ENCODE measurements around the gene CNTNAP4.

The CNTNAP4 gene

DNA sequence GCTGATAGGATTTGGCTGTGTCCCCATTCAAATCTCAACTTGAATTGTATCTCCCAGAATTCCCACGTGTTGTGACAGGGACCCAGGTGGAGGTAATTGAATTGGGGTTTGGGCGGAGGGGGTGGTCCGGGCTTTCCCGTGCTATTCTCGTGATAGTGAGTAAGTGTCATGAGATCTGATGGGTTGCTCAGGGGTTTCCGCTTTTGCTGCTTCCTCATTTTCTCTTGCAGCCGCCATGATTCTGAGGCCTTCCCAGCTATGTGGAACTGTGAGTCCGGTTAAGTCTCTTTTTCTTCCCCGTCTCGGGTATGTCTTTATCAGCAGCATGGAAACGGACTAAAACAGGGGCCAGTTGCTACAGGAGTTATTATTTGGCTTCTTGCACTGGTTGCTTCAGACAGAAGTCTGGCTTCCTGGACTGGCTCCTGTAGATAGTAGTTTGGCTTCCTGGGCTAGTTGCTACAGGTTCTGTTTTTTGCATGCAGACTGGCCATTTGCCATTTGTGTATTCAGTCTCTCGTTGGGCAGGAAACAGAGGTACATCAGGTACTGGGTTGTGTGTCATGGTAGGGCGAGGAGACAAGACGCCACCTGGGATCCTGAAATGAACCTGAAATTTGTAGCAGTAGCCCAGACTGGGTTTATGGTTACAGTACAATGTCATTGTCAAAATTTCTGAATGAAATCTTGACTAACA lies 32.6 kb downstream of the CNTNAP4 start:
- no peak for DNase-seq

DNA sequence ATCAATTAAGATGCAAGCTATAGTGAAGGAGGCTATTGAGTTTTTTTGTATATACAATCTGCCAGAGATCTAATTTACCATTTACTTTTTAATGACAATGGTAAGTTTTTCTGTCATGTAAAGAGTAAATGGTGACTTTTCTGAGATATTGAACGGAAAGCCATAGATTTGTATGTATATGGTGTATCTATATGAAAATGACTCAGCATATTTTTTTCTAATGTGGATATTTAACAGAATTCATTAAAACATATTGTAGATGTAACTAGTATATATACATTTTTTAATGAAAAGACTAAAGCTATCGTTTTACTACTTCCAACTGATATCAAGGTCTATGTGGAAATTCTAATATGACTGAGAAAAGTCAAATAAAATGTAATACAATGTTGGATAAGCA lies 34.1 kb downstream of the CNTNAP4 start:
- DNase-seq, result no peak

DNA sequence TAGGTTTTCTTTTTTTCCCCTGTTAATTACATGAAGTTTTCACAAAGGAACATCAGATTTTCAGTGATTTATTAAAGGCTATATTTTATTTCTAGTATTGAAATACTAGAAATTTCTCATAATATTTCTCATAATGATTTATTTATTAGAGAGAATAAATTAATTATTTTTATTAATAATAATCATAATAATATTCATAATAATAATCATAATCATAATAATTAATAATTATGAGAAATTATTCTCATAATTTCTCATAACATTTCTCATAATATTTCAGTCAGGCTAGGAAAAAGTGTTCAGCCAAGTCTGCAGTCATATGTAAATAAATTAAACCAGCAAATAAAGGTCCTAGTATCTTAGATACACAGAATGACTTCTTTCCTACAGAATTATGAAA lies 41.4 kb downstream of the CNTNAP4 start:
- no peak for DNase-seq

DNA sequence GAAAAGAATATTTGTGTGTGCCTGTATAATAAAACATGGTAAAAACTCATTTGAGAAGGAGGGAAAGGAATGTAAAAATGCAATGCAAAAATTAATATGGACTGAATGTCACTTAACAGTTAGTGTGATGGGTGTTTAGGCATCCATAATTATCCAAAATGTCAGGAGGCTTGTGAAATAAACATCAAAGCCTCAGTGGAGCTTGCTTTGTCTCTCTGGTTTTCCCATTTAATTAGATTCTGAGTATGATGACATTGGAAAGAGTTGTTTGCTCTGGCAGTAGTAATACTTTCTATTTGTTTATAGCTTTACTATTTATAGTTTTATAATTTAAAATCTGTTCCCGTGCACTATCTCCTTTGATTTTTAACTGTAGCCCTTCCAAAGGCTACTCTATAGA lies 51.9 kb downstream of the CNTNAP4 start:
- no peak for DNase-seq

DNA sequence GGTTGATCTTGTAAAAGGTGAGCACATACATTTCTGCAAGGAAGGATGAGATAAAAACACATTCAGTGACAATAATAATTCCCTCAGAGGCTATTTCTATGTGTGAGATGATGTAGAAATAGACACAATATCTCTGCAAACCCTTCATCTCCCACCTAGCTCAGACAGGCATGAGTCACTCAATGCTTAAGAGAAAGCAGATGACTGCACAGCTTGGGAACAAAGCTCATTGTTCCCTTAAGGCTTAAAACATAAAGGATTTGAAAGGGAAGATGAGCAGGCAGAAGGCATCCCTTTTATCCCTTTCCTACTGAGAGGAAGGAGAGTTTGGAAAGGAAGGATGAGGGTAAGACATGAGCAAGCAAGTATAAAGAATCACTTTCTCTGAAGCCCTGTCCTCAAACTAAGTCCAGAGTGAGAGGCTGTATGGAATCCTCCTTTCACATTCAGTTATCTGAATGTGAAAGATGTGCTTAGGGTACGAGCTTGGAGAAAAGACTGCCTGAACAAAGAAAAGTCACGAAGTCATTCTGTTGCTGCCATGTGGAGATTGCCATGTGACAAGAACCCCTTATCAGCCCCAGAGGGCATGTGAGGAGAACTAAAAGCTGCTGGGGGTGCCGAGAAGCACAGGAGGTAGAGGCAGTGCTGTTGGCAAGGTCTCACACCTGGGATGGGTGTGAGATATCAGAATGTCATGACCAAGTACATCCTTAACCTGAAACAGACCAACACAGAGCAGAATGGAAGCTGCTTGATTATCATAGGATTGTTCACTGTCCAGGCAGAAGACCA lies 58.2 kb downstream of the CNTNAP4 start:
- DNase-seq, result no peak

DNA sequence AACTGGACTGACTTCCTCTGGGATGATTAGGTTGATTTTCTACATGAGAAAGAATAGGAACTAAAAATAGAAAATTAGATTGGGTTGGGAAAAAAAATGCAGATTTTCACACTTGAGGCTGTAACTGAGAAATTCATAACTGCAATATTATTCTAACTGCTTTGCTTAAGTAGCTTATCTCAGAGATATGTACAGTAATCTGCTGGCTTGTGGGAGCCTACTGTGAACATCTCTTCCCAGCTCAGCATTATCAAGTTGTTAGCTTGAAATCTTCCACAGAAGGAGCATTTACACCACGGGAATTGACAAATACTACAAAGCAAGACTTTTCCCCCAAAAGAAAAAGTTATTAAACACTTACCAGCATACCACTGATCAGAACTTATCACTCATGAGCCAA lies 58.9 kb downstream of the CNTNAP4 start:
- no peak for DNase-seq

DNA sequence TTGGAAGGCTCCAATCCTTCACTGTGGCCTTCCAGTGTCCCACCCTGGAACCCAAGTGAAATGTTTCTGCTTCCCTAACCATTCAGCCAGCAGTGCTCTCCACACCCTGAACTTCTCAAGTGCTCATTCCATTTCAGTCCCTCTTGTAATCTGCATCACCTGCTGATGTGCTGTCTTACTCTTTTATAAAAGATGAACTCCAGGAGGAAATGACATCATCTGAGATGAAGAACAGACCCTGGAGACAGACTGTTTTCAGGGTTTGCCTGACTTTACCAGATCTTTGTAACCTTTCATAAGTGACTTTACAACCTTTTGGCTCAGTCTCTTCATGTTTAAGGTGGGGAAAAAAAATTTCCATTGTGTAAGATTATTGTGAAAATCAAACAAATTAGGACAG lies 61.3 kb downstream of the CNTNAP4 start:
- no peak for DNase-seq

DNA sequence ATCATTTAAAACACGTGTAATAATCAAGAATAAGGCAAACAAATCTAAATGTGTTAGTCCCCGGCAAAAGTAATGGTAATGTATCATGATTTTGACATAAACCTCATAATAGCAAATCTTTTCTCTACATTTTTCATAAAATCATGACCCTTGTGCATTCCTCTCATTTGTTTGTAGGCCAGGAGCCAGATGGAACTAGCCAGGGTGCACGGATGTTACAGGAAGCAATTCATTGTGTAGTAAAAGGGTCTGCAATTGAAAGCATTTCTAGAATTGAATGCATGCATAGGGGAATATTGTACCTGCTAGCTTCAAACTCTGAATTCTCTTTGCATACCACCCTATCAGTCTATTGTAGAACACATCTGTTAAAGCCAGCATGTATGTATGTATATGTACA lies 66.6 kb downstream of the CNTNAP4 start:
- DNase-seq, result no peak

DNA sequence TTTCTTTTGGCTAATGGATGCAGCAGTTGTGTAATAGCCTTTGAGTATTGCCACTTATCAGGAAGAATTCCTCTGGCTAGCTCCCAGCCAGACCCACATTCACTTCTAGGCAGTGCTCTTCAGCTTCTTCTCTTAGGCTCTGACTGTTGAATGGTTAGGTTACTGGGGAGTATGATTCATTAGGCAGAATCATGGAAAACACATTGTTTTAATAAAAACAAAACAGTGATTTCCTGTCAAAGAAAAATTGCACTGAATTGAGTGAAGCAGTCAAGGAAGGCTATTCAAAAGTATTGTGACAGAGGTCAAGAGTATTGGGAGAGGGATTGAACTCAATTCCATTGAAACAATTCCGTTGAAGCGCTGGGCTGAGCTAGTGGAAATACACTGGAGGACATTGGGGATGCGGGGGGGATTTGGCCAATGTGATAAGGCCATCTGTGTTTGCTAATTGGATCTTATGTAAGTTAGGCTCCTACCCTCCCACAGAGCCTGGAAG lies 68.0 kb downstream of the CNTNAP4 start:
- DNase-seq, result no peak

DNA sequence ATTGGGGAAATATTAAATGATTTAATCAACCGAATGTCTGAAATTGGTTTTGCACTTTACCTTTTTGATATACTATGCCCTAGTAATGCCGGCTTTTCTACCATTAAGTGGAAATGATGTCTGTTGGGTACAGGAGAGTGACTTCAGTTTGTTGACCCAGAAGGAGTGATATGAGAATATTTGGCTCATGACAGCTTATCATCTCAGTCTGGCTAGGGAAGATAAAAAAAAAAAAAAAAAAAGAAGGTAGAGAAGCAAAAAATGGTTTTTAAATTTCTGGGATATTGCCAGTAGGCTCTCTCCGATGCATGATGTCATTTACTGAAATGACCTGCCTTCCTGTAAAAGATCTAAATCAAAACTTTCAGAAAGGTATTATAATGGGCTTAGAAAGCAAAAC lies 69.0 kb downstream of the CNTNAP4 start:
- DNase-seq, result no peak

DNA sequence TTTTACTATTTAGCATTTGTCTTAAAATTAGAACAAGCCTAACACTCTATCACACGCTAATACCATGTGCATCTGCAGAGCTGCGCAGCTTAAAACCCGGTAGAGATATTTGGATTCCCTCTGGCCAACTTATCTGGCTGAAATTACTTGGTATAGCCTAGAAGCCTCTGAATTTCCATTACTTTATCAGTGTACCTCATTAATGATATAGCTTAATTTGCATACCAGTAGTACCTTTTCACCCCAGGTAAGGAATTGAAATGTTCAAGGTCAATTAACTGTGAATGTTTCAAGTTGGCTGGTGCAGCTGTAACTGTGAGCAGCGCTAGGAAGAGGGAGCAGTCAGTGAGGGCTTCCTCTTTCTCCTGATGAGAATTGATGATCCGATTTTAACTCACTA lies 74.2 kb downstream of the CNTNAP4 start:
- no peak for DNase-seq

DNA sequence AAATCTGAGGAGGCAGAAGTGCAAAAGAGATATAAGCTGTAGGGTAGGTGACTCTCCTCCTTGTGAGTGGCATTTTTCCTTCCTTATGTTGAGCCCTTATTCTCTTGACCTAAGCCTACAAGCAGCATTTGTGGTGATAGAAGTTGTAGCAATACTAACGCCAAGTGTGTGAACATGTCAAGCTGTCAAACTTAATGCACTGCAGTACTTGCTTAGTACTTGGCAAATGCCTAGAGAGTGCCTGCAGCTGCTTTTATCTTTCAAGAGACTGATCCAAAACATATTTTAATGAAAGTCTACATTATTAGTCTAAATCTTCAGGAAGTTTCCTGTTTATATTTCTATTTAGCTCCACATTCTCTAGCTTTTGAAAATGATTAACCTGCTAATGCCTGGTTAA lies 83.2 kb downstream of the CNTNAP4 start:
- DNase-seq, result no peak

DNA sequence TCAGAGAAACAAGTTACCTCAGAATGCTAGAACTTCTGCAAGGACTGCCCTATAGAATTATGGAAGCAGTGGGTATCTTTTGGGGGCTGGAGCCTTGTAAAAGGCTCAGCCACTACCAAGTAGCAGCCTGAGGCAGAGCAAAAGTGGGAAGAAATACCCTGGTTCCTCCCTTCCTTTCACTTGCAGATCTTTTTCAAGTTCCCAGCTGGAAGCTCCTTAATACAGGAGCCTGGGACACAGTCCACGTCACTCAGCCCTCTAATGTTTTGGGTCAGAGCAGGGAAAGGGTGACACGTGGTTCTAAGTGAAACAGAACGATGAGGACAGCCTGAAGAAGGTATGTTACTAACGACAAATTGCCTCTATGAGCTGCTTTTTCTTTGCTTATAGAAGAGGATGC lies 93.1 kb downstream of the CNTNAP4 start:
- no peak for DNase-seq

DNA sequence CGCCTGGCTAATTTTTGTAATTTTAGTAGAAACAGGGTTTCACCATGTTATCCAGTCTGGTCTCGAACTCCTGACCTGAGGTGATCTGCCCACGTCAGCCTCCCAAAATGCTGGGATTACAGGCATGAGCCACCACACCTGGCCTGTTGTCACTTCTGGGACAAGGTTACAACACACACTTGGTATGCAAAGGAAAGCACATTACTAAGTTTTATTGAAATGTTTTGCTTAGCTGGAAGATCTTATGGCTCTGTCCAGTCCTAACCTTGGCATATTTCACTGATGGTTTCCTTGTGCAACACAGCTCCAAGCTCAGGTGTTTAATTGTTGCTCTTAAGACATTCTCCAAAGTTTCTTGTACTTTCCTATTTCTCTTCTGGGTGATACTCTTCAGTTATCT lies 94.2 kb downstream of the CNTNAP4 start:
- no peak for DNase-seq

DNA sequence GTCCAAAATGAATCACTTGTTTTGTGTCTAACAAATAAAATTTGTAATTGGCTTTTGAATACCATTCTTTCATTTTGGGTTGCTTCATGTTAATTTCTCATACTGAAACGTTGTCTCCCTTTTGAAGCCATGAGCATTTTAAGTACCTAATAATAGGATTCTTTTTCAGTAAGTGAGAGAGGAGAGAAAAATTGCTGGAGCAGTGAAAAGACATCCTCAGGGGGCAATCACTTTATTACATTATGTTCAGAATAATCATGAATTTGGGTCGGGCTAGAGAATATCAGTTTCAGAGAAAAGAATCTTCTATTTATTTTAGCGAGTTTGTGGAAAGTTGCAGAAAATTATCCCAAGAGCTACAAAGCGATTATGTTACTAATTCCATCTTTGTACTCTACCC lies 96.8 kb downstream of the CNTNAP4 start:
- no peak for DNase-seq

DNA sequence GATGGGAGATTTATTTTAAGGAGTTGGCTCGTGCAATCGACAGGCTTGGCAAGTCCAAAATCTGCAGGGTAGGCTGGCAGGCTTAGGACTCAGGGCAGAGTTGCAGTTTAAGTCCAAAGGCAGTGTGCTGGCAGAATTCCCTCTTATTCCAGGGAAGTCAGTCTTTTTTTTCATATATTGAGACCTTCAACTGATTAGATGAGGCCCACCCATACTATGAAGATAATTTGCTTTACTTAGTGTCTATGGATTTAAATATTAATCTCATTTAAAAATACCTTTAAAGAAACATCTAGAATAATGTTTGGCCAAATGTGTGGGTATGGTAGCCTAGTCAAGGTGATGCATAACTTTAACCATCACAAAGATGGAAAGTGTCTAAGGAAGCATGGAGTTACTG lies 99.8 kb downstream of the CNTNAP4 start:
- no peak for DNase-seq

DNA sequence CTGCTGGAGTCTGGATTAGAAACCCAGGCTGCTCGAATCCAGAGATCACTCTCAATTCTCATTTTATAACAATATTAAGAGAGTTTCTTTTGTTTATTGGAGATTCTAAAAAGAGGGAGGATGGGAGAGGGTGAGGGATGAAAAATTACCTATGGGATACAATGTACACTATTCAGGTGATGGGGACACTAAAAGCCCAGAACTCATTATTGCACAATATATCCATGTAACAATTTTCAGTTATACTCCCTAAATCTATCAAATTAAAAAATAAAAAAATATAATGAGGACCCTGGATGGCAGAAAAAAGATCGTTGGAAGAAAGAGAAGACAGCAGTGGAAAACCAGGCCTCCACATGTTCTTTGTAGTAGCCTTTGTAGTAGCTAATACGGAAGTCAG lies 100.8 kb downstream of the CNTNAP4 start:
- DNase-seq, result no peak

DNA sequence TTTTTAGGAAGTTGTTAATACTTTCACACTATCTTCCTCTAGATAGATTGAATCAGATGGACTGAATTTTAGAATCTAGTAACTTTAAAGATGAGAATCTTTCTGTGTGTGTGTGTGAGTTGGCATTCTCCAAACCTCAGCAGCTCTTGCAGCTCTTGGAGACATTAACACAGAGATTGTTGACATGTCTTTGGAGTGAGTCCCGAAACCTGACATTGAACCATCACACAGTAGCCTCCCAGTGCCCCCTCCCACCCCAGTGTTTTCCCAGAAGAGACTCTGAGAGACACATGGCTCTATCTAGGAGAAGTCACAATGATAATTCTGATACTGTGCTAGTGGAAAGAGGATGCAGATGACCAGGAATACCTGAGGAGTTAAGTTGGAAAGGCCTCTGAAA lies 103.9 kb downstream of the CNTNAP4 start:
- DNase-seq, result no peak

DNA sequence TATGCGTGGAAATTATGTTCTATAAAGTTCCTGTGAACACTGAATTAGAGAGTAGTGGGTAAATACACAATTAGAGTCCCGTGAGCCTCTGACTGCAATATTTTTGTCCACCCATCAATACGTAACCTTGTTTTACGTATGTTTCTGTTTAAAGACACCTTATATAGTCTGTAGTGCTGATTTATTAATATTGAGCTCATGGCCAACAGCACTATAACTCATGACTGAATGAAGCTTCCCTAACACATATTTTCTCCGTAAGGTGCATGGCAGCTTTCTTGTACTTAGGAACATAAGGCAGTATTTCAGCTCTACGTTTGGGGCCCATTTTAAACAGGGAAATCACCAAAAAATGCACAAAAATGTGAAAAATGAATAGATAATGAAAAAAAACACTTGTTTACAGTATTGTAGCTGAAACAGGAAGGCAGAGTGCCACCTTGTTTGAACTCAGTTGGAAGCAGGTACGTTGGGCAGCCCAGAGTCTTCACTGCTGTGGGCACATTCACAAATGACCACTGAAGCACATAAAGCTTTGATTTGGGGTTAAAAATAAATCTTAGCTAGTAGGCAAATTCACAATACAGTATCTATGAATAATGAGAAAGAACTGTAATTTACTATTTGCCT lies 108.5 kb downstream of the CNTNAP4 start:
- no peak for DNase-seq

DNA sequence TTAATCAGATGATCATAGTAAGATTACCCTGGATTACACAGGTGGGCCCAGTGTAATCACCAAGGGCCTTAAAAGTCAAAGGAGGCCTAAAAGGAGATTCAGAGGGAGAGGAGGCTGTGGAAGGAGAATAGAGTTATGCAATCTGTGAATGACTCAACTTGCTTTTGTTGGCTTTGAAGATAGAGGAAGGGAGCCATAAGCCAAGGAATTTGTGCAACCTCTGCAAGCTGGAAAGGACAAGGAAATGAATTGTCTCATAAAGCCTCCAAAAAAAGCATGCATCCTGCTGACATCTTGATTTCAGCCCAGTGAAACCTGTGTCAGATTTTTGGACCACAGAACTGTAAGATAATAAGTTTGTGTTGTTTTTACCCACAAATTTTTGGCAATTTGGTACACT lies 109.6 kb downstream of the CNTNAP4 start:
- DNase-seq, result no peak

DNA sequence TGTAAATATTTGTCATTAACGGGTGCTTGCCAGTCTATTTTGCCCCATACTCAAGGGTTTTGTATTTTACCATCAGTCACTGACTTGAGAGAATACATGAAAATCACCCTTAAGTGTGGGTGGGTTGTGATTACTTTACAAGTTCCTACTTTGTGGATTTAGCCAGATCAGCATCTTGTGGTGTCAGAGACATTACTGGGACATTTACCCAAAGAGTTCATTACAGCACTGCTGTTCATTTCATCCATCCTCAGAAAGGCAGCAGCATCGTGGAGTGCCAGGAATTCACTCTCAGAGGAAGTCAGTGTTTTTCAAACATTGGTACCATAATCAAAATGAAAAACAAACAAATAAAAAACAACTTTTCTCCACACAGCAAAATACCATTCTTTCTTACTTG lies 110.8 kb downstream of the CNTNAP4 start:
- no peak for DNase-seq

DNA sequence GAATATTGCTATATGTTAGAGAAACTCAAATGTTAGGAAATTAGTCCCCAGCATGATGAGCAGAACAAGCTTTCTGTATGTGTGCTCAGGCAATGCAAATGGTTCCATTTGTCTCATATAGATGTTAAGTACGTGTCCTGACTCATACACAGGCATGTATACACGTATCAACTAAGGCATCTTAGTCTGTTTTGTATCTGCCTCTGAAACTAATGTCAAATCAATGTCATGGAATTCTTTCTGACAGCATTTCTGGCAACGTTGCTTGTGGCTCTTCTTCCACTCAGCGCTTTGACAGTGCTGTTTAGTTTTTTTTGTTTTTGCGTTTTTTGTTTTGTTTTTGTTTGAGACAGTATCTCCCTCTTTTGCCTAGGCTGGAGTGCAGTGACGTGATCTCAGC lies 111.9 kb downstream of the CNTNAP4 start:
- no peak for DNase-seq

DNA sequence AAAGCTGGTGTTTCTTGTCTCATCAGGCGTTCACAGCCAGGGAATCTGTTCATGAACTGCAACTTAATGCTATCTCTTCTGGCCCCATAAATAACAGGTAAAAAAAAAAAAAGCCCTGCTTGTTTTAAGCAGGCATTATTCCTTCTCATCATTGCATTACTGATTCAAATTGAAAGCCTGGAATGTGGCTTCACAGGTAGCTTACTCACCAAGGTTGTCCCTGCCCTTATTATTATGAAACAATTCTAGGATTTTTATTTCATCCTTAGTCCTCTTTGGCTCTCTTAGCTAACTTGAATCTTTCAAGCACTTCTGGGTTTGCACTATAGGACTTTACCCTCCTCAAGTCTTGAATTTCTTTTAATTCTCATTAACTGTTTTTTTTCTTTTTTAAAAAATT lies 113.3 kb downstream of the CNTNAP4 start:
- no peak for DNase-seq

DNA sequence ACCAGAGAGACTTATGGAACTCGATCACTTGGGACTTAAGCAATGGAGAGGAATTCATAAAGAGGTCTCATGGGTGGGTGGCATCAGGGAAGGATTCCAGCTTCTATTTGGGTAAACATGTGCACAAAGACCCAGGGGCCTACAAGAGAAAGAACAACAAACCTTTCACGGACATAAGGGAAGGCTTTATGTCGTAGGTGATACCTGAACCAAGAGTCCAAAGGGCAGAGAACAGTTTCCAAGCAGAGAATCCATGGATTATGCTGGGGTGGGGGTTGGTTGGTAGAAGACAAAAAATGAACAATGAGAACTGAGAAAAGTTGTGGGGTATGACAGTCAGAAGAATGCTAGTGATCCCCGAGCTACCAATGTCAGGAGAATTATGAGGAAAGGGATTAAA lies 119.8 kb downstream of the CNTNAP4 start:
- no peak for DNase-seq
